H9 (cell line): ENCODE data around the gene C20orf96. TPM values are rescaled to one million over a fixed set of nuclear protein-coding genes. Genes with fewer than 3 reads are reported as not detected.
"Not testable (repeated sequence)": the region's sequence is repeated elsewhere in the genome, so short reads cannot be mapped to it uniquely, and the experiment has no call there.

Source experiments
- DNase-seq: peaks from one replicate; pipeline ENCODE4 v3.0.0-alpha.2; 2017
- H2AFZ ChIP-seq: one replicate; pipeline ENCODE4 v1.6.1; 2013; ENCODE audit warnings: mild to moderate bottlenecking, low read length, control low read depth, moderate library complexity
- H2AK5ac ChIP-seq: 2 replicates; pipeline ENCODE4 v1.6.1; 2013; ENCODE audit warnings: low read length, control low read depth, mixed read lengths; ENCODE audit not compliant: insufficient read length
- H2BK120ac ChIP-seq: one replicate; pipeline ENCODE4 v1.6.1; 2013; ENCODE audit warnings: low read depth, mild to moderate bottlenecking, low read length, control low read depth, inconsistent platforms; ENCODE audit not compliant: poor library complexity, severe bottlenecking
- H2BK12ac ChIP-seq: 2 replicates; pipeline ENCODE4 v1.6.1; 2013; ENCODE audit warnings: low read length, control low read depth, mixed read lengths, low read depth; ENCODE audit not compliant: insufficient read length
- H2BK15ac ChIP-seq: 2 replicates; pipeline ENCODE4 v1.6.1; 2013; ENCODE audit warnings: low read depth, low read length, control low read depth
- H2BK20ac ChIP-seq: one replicate; pipeline ENCODE4 v1.6.1; 2013; ENCODE audit warnings: low read depth, mild to moderate bottlenecking, low read length, control low read depth, inconsistent platforms; ENCODE audit not compliant: poor library complexity, severe bottlenecking
- H2BK5ac ChIP-seq: 2 replicates; pipeline ENCODE4 v1.6.1; 2013; ENCODE audit warnings: low read length, control low read depth, mixed read lengths; ENCODE audit not compliant: insufficient read length
- H3K14ac ChIP-seq: 2 replicates; pipeline ENCODE4 v1.6.1; 2013; ENCODE audit warnings: low read length, control low read depth; ENCODE audit not compliant: insufficient read depth
- H3K18ac ChIP-seq: 2 replicates; pipeline ENCODE4 v1.6.1; 2013; ENCODE audit warnings: low read depth, mild to moderate bottlenecking, mixed read lengths, low read length, control low read depth; ENCODE audit not compliant: insufficient read length
- H3K23ac ChIP-seq: 2 replicates; pipeline ENCODE4 v1.6.1; 2013; ENCODE audit warnings: low read length, control low read depth, mixed read lengths, low read depth; ENCODE audit not compliant: insufficient read length
- H3K23me2 ChIP-seq: 2 replicates; pipeline ENCODE4 v1.6.1; 2013; ENCODE audit warnings: low read depth, mild to moderate bottlenecking, mixed read lengths, low read length, control low read depth; ENCODE audit not compliant: insufficient read length, poor library complexity, severe bottlenecking
- H3K27ac ChIP-seq: 2 replicates; pipeline ENCODE4 v1.5.1; 2013; ENCODE audit warnings: low read length, control low read depth, mixed read lengths, low read depth; ENCODE audit not compliant: insufficient read length
- H3K27me3 ChIP-seq: 2 replicates; pipeline ENCODE4 v1.6.1; 2013; ENCODE audit warnings: low read length, control low read depth, inconsistent platforms; ENCODE audit not compliant: insufficient read depth
- H3K4ac ChIP-seq: 2 replicates; pipeline ENCODE4 v1.6.1; 2013; ENCODE audit warnings: low read depth, mild to moderate bottlenecking, control low read depth, inconsistent platforms, low read length, moderate library complexity
- H3K4me1 ChIP-seq: 2 replicates; pipeline ENCODE4 v1.6.1; 2013; ENCODE audit warnings: low read length, control low read depth, inconsistent platforms; ENCODE audit not compliant: insufficient read depth
- H3K4me2 ChIP-seq: 2 replicates; pipeline ENCODE4 v1.6.1; 2013; ENCODE audit warnings: low read length, control low read depth, mixed read lengths; ENCODE audit not compliant: insufficient read length, insufficient read depth
- H3K56ac ChIP-seq: 2 replicates; pipeline ENCODE4 v1.6.1; 2013; ENCODE audit warnings: low read depth, mild to moderate bottlenecking, mixed read lengths, low read length, control low read depth; ENCODE audit not compliant: insufficient read length
- H3K79me1 ChIP-seq: 2 replicates; pipeline ENCODE4 v1.6.1; 2013; ENCODE audit warnings: low read depth, mild to moderate bottlenecking, moderate library complexity, low read length, control low read depth, inconsistent platforms; ENCODE audit not compliant: insufficient read depth, poor library complexity, severe bottlenecking
- H3K79me2 ChIP-seq: 2 replicates; pipeline ENCODE4 v1.6.1; 2013; ENCODE audit warnings: low read length, control low read depth, inconsistent platforms; ENCODE audit not compliant: insufficient read depth
- H3K9ac ChIP-seq: 2 replicates; pipeline ENCODE4 v1.6.1; 2013; ENCODE audit warnings: low read length, control low read depth, mixed read lengths; ENCODE audit not compliant: insufficient read length; ENCODE audit errors: extremely low read depth
- H3K9me3 ChIP-seq: one replicate; pipeline ENCODE4 v1.6.1; 2013; ENCODE audit warnings: low read depth, low read length, inconsistent platforms; ENCODE audit not compliant: control insufficient read depth
- H3T11ph ChIP-seq: one replicate; pipeline ENCODE4 v1.6.1; 2013; ENCODE audit warnings: mild to moderate bottlenecking, low read length, control low read depth, inconsistent platforms
- H4K20me1 ChIP-seq: one replicate; pipeline ENCODE4 v1.6.1; 2013; ENCODE audit not compliant: control insufficient read depth, insufficient read length, insufficient read depth
- H4K5ac ChIP-seq: 2 replicates; pipeline ENCODE4 v1.6.1; 2013; ENCODE audit warnings: low read depth, mild to moderate bottlenecking, mixed read lengths, low read length, control low read depth; ENCODE audit not compliant: insufficient read length
- H4K8ac ChIP-seq: replicated peaks from 2 replicates; pipeline ENCODE4 v1.6.1; 2013; ENCODE audit warnings: low read length, control low read depth, mixed read lengths, low read depth; ENCODE audit not compliant: insufficient read length
- H4K91ac ChIP-seq: 2 replicates; pipeline ENCODE4 v1.6.1; 2013; ENCODE audit warnings: low read depth, mild to moderate bottlenecking, moderate library complexity, mixed read lengths, low read length, control low read depth; ENCODE audit not compliant: insufficient read length
- H3K27ac Mint-ChIP-seq, 3 experiments: 2 replicates in 2 of 3; 3 replicates in 1 of 3; pipeline ENCODE4 v1.8.0; 2020 to 2021; ENCODE audit warnings: mixed read lengths in 3 of 3, mild to moderate bottlenecking in 1 of 3, moderate library complexity in 1 of 3
- H3K27me3 Mint-ChIP-seq: 2 replicates; pipeline ENCODE4 v1.8.0; 2021; ENCODE audit warnings: low read depth, mild to moderate bottlenecking, moderate library complexity, mixed read lengths
- H3K36me3 Mint-ChIP-seq, 3 experiments: 2 replicates in 2 of 3; 3 replicates in 1 of 3; pipeline ENCODE4 v1.8.0; 2020 to 2021; ENCODE audit warnings: low read depth in 3 of 3, mixed read lengths in 3 of 3; ENCODE audit not compliant: insufficient read depth in 1 of 3
- H3K4me1 Mint-ChIP-seq, 2 experiments: 2 replicates each; pipeline ENCODE4 v1.8.0; 2020; ENCODE audit warnings: mixed read lengths in 2 of 2
- H3K4me3 Mint-ChIP-seq, 2 experiments: 2 replicates in 1 of 2; 3 replicates in 1 of 2; pipeline ENCODE4 v1.8.0; 2020 to 2021; ENCODE audit warnings: mild to moderate bottlenecking in 2 of 2, mixed read lengths in 2 of 2, moderate library complexity in 1 of 2
- H3K9me3 Mint-ChIP-seq, 2 experiments: 2 replicates in 1 of 2; 3 replicates in 1 of 2; pipeline ENCODE4 v1.8.0; 2020; ENCODE audit warnings: mild to moderate bottlenecking in 2 of 2, mixed read lengths in 2 of 2, moderate library complexity in 1 of 2
- CTCF ChIP-seq: fragments of 200-600 bp; sonication (generic); conservative IDR thresholded peaks from 3 replicates; pipeline ENCODE4 v1.8.0; 2021; ENCODE audit warnings: antibody characterized with exemption, mild to moderate bottlenecking
- WGBS: extraction: QIAGEN DNeasy Blood & Tissue Kit; methylation state at CpG from one replicate; pipeline ENCODE4 v1.1.7; 2013; ENCODE audit warnings: missing lambda C conversion rate, low lambda C conversion rate, mixed read lengths; ENCODE audit not compliant: insufficient read length; ENCODE audit errors: extremely low coverage; 5-methylcytosine and 5-hydroxymethylcytosine counted together
- total RNA-seq: library from RNA; stranded (reverse); gene quantifications from 2 replicates; pipeline ENCODE4 v1.2.1, GENCODE V29; 2021

Gene C20orf96
- total RNA-seq, 1 experiment from 2014 or later: 14.5 TPM

GRCh38 chr20:257419-257818 is 33.1 kb downstream of the C20orf96 start, which contains the start of gene DEFB132:
DEFB132 (plus strand) TSS chr20:257724; CDS start chr20:257779, 55 bp downstream.
- no peak within 1 kb of the TSS for H3T11ph ChIP-seq
- no peak within 1 kb of the TSS for H3K4me2 ChIP-seq
- no peak for TF ChIP-seq CTCF
- H2BK120ac ChIP-seq: no peak within 1 kb of the TSS
- H2BK15ac ChIP-seq: no peak within 1 kb of the TSS
- no peak within 1 kb of the TSS for H3K27ac Mint-ChIP-seq
- H3K4me1 ChIP-seq: no peaks in the 10 kb centered on the region
- H3K9me3 Mint-ChIP-seq: peaks cover 0 to 2% of the 10 kb centered on the region in 2 experiments; a peak in 1 of 5 replicates
- no peak within 1 kb of the TSS for H4K5ac ChIP-seq
- H3K4me3 Mint-ChIP-seq: no peak within 1 kb of the TSS
- no peak within 1 kb of the TSS for H2BK12ac ChIP-seq
- H3K27me3 ChIP-seq: peaks cover 45% of the 10 kb centered on the region
- no peak within 1 kb of the TSS for H2BK5ac ChIP-seq
- DNase-seq: no peak
- no peak within 1 kb of the TSS for H4K91ac ChIP-seq
- H3K23me2 ChIP-seq: no peaks in the 10 kb centered on the region
- H3K27ac ChIP-seq: no peak within 1 kb of the TSS
- no peaks in the 10 kb centered on the region for H3K79me2 ChIP-seq
- no peaks in the 10 kb centered on the region for H3K36me3 Mint-ChIP-seq
- H3K4ac ChIP-seq: no peak within 1 kb of the TSS
- H3K23ac ChIP-seq: no peak within 1 kb of the TSS
- no peak within 1 kb of the TSS for H3K14ac ChIP-seq
- H3K9ac ChIP-seq: no peak within 1 kb of the TSS
- H4K8ac ChIP-seq: no peak within 1 kb of the TSS
- peaks cover 2% of the 10 kb centered on the region for H4K20me1 ChIP-seq
- H3K79me1 ChIP-seq: no peaks in the 10 kb centered on the region
- H2AK5ac ChIP-seq: no peak within 1 kb of the TSS
- H3K27me3 Mint-ChIP-seq: peaks cover 96% of the 10 kb centered on the region
- WGBS: no CpG with 5 or more reads among the region's 7 CpGs
- no peaks in the 10 kb centered on the region for H3K9me3 ChIP-seq
- no peak within 1 kb of the TSS for H3K18ac ChIP-seq
- no peak within 1 kb of the TSS for H2AFZ ChIP-seq
- H3K56ac ChIP-seq: no peak within 1 kb of the TSS
- H3K4me1 Mint-ChIP-seq: peaks cover 2 to 3% of the 10 kb centered on the region in 2 experiments; a peak in 3 of 4 replicates
- no peak within 1 kb of the TSS for H2BK20ac ChIP-seq

DNA sequence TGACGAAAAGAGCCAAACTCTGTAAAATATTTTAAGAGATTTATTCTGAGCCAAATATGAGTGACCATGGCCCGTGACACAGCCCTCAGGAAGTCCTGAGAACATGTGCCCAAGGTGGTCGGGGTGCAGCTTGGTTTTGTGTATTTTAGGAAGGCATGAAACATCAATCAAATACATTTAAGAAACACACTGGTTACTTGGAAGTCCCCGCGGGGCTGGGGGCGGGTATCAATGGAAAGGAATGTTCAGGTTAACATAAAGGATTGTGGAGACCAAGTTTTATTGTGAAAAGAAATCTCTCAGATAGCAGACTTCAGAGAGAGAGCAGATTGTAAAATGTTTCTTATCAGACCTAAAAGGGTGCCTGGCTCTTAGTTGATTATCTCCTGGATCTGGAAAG is 37.1 kb downstream of the C20orf96 start:
- not testable (repeated sequence) for H3K56ac ChIP-seq, H4K20me1 ChIP-seq, H3K4me3 Mint-ChIP-seq, H2AK5ac ChIP-seq, H3K14ac ChIP-seq, H3K79me2 ChIP-seq, H3K36me3 Mint-ChIP-seq, H3K18ac ChIP-seq, H3K79me1 ChIP-seq, H3K4ac ChIP-seq, H3K27ac Mint-ChIP-seq, H3K4me2 ChIP-seq, H4K8ac ChIP-seq, H4K5ac ChIP-seq, H3K9ac ChIP-seq, DNase-seq, H2BK5ac ChIP-seq, H3K23ac ChIP-seq, H2BK15ac ChIP-seq, H4K91ac ChIP-seq, H3K9me3 ChIP-seq, H3K9me3 Mint-ChIP-seq, H2BK120ac ChIP-seq, H3K27ac ChIP-seq, H3K4me1 ChIP-seq, H3K23me2 ChIP-seq, H2BK20ac ChIP-seq, H3T11ph ChIP-seq, H2AFZ ChIP-seq, H2BK12ac ChIP-seq
- Mint-ChIP-seq H3K27me3 (peaks cover 96% of the 10 kb centered on the region), H3K4me1 (peaks cover 11 to 14% of the 10 kb centered on the region in 2 experiments)
- H3K27me3 ChIP-seq: peaks cover 52% of the 10 kb centered on the region
- no CpG with 5 or more reads among the region's 6 CpGs for WGBS
